GM13977 (cell line): Measurements from ENCODE around the gene BRSK1.

Source experiments
- DNase-seq: peaks from one replicate; pipeline ENCODE4 v3.0.0; 2012; ENCODE audit warnings: low spot score
- CTCF ChIP-seq: IDR thresholded peaks from 2 replicates; pipeline ENCODE4 v1.5.1; 2012; ENCODE audit warnings: mild to moderate bottlenecking, control low read depth; ENCODE audit not compliant: insufficient read depth; ENCODE audit errors: extremely low read depth, missing control alignments
- in situ Hi-C: fragments of 300-500 bp; cut with MboI; formaldehyde crosslinking; loops from one replicate; pipeline ENCODE4 v1.12.0; 2022; ENCODE audit warnings: low sequenced_read_pairs, low pct_unique_long_range_greater_than_20kb, mixed read lengths, inconsistent platforms; ENCODE audit not compliant: unreplicated experiment

The BRSK1 gene

GRCh38 chr19:55339105-55339888 lies 55.5 kb downstream of the BRSK1 start, which contains the start of gene KMT5C:
TSS of gene KMT5C (plus strand) at chr19:55339876. CDS start at chr19:55341937, 2,061 bp downstream.
- peak; percentile 99 for DNase-seq
- TF ChIP-seq CTCF, result no peak
- in situ Hi-C loops, result no loop called here

- no peak for DNase-seq
- in situ Hi-C loops, result no loop called here
- TF ChIP-seq CTCF, result no peak
Observed at GRCh38 chr19:55339889-55340783, 56.3 kb downstream of the BRSK1 start.

GRCh38 chr19:55340784-55341147 lies 57.0 kb downstream of the BRSK1 start:
- peak; percentile 38 for TF ChIP-seq CTCF
- in situ Hi-C loops, result no loop called here
- DNase-seq, result no peak

GRCh38 chr19:55341171-55341588 lies 57.4 kb downstream of the BRSK1 start:
- in situ Hi-C loops, result no loop called here
- TF ChIP-seq CTCF, result no peak
- DNase-seq, result peak; percentile 95

- no peak for TF ChIP-seq CTCF
- in situ Hi-C loops, result no loop called here
- DNase-seq, result no peak
Observed at GRCh38 chr19:55341595-55342531, 58.1 kb downstream of the BRSK1 start.

GRCh38 chr19:55344444-55344843 lies 60.6 kb downstream of the BRSK1 start:
- no peak for DNase-seq
- TF ChIP-seq CTCF, result no peak
- in situ Hi-C loops, result no loop called here
